Stimulated activated CD4-positive, alpha-beta T cell treated with anti-CD3 and anti-CD28 coated beads, Interleukin-1b, Interleukin-23, amount 100 ng/mL, for 1 hour (primary cell): Measurements from ENCODE around the gene NARF.
"Not testable (repeated sequence)": the region's sequence is repeated elsewhere in the genome, so short reads cannot be mapped to it uniquely, and the experiment has no call there.

Experiments used
- DNase-seq, 2 donors: peaks; one replicate each; pipeline ENCODE4 v3.0.0-alpha.2; 2020; ENCODE audit warnings: low read depth in 2 of 2

Gene NARF

DNA sequence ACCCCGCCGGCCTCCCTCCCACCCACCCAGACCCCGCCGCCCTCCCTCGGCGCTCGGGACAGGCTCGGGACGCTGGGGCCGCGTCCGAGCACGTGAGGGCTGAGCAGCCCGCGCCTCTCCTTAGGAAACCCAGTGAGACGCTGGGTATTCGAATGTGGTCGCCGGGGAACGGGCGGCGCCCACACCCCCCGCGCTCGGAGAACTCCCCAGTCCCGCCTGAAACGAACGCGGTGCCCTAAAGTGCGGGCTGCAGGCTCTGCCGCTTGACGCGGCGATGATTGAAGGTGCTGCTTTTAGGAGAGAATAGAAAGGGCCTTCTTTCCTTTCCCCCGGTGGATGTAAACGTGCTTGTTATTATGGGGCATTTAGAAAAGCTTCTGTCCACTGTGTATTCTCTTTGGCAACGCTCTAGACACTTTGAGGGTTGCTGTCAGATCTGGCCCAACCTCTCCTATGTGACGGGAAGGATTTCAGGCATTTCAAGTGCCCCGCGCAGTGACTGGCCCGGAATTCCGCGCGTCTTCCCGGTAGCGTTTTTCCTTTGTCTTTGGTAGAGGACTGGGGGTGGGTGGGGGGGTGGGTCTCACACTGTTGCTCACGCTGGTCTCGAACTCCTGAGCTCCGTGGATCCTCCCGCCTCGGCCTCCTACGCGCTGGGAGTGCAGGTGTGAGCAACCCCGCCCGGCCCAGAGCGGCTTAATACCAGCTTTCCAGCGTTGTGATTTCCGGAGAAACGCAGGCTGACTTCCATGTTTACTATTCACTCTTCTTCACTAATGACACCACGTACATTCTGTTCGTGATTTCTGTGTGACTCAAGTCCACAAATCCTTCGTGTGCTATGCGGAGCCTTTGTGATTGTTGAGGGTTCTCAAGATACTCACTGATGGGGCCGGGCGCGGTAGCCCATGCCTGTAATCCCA is 39.2 kb downstream of the NARF start:
- DNase-seq = no peak

DNA sequence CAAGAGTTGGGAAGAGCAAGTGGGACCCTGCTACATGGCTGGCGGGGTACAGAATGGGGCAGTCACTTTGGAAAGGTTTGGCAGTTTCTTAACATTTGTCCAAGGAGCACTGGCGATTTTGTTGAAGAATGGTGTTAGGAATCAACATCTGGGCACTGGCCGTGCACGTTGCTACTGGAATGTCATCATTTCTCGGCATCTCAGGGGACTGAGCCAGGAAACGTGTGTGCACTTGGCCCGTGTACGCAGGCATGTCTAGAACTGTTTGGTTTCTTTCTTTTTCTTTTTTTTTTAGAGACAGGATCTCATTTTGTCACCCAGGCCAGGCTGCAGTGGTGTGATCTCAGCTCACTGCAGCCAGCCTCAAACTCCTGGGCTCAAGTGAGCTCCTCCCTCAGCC is 43.7 kb downstream of the NARF start:
- DNase-seq = no peak

- no peak for DNase-seq
These were observed 44.7 kb downstream of the NARF start for GRCh38 chr17:82503094-82503727.

DNA sequence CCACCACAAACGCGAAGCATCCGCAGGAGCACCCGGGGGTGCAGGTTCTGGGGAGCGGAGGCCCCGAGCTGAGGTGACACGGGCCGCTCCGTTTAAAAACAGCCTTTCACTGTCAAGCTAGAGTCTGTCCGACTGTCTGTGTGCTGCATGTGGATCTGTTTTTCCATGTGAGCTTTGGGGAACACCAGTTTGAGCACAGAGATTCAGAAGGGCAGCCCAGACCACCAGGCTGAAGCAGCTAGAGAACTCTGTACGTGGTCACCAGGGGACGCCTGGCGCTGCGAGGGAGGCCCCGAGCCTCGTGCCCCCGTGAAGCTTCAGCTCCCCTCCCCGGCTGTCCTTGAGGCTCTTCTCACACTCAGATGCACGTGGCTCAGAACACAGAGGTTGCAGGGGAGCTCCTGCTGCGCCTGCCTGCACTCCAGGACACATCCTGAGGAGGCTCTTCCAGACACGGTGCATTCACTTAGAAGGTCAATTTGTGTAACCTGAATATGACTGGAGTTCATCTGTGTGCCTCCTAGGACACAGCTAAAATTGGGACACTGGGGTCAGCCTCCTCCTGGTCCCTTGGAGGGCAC is 45.3 kb downstream of the NARF start:
- no peak for DNase-seq

- DNase-seq = no peak
These were observed 46.8 kb downstream of the NARF start for GRCh38 chr17:82505296-82505695.

- not testable (repeated sequence) for DNase-seq
These were observed 47.9 kb downstream of the NARF start for GRCh38 chr17:82506402-82506801.

DNA sequence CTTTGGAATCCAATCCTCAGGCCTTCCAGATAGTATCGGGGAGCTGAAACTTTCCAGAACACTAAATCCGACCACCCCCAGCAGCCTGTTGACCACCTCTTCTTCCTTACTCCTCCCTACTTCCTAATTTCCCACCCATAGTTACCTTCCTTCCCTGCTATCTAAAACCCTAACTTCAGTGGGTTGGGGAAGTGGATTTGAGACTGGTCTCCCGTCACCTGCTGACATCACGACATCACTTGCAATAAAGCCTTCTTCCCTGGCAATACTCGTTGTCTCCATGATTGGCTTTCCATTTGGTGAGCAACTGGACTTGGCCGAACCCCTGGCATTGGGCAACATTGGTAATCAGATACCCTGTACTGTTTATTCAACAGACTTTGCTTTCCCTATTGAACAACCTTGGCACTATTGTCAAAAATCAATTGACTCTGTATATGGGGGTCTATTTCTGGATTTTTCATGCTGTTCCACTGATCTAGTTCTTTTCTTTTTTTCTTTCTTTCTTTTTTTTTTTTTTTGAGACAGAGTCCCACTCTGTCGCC is 49.2 kb downstream of the NARF start:
- no peak for DNase-seq

DNA sequence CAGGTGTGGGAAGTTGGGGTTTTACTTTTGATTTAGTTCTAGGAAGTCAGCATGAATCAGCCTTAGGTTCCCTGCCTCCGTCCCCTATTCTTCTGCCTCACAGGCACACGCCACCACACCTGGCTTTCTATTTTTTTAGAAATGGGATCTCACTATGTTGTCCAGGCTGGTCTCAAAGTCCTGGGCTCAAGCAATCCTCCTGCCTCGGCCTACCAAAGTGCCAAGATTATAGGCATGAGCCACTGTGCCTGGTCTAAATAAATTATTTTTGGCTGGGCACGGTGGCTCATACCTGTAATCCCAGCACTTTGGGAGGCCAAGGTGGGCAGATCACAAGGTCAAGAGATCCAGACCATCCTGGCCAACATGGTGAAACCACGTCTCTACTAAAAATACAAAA is 53.1 kb downstream of the NARF start:
- not testable (repeated sequence) for DNase-seq

GRCh38 chr17:82513864-82514263 is 55.3 kb downstream of the NARF start:
- not testable (repeated sequence) for DNase-seq

DNA sequence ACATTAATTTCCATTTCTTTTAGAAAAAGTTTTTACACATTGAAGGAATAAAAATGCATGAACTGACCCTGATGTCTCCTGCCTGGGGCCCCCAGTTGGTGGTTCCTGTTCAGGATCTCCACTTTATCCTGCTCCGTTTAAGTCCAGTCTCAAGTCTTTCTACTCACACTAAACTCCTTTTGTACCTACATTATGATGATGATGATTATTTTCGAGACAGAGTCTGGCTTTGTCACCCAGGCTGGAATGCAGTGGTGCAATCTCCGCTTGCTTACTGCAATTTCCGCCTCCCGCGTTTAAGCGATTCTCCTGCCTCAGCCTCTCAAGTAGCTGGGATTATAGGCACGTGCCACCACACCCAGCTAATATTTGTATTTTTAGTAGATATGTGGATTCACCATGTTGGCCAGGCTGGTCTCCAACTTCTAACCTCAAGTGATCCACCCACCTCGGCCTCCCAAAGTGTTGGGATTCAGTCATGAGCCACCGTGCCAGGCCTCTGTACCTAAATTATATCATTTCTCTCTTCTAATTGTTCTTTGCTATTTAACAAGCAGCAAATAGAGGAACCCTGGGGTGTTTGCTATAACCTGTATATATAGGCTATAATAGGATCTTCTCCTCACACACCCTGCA is 58.8 kb downstream of the NARF start:
- DNase-seq = no peak

DNA sequence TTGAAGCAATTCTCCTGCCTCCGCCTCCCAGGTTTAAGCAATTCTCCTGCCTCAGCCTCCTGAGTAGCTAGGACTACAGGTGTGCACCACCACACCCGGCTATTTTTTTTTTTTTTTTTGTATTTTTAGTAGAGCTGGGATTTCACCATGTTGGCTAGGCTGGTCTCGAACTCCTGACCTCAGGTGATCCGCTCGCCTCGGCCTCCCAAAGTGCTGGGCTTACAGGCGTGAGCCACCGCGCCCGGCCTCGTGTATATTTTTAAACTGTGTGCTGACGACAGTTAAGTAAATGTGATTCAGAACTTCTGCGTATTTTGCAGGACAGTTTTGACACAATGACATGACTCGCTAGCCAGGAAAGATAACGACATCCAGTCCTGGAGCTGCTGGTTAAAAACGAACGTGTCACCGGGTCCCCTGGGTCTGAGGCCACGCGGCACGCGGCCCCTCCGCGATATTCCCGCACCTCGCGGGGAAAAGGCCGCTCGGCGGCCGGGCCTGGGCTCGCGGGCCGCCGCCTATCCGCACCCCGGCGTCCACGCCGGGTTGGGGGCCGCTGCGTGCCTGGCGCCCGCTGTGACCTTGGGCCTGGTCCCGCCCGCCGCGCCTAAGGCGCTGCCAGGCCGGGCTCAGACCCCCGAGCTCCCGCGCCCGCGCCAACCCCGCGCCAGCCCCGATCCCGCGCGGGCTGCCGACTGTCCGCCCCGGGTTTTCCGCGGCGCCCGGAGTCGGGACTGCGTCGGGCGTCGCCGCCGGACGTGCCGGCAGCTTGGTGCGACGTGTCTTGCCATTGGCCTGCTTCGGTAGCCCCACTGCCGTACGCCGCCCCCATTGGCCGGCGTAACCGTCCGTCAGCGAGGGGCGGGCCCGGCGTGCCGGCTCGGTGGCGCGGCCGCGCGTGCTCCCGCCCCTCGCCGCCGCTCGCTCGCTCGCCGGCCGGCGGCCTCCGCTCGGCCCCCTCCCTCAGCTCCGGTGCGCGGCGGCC is 60.6 kb downstream of the NARF start, which contains the start of gene FOXK2:
Gene FOXK2 (plus strand): TSS at position 907 of the 985 bp plus-strand sequence. CDS start 157 bp downstream, outside the sequence.
- DNase-seq = peak; percentile 88 to 89

DNA sequence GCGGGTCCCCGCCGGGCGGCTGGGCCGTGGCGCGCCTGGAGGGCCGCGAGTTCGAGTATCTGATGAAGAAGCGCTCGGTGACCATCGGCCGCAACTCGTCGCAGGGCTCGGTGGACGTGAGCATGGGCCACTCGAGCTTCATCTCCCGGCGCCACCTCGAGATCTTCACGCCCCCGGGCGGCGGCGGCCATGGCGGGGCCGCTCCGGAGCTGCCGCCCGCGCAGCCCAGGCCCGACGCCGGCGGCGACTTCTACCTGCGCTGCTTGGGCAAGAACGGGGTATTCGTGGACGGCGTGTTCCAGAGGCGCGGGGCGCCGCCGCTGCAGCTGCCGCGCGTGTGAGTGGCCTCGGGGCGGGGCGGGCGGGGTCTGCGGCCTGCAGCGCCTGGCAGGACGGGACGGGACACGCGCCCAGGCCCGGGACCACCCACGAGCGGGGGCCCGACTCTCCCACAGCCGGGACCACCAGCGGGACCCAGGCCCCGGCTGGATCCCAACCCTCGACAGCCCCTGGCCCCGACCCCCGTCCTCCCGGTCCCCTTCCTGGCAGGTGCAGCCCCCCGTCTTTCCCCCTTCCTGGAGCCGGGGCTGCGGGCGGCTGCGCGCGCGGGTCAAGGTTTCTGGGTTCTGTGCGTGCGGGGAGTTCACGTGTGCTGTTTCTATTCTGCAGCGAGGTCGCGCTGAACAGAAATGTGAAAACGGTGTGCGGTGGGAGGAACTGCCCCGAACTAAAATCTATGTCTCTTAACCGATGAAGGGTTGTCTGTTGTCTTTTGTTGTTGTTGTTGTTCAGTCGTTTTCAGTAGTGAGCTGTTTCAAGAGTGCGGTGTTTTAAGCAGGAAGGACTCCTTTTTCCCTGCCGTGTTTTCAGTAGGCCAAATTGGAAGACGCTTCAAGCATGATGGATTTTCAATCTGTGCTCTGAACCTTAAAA is 61.7 kb downstream of the NARF start:
- no peak for DNase-seq

DNA sequence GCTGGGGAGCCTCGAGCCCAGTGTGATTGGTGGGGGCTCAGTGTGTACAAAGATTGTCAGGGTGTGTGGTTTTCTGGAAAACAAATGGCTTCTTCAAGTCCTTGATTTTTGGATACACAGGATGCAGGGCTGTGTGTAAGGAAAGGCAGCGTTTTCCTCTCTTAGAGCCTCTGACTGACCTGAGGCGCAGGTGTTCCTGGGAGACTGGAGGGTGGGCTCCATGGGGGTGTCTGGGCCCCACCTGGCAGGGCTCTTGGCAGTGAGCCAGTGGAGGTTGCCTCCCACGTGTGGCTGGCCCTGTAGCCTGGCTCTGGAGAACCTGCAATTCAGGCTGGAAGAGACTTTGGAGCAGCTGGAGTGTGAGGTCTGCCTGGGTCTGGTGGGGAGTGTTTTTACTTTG is 66.0 kb downstream of the NARF start:
- DNase-seq = no peak

DNA sequence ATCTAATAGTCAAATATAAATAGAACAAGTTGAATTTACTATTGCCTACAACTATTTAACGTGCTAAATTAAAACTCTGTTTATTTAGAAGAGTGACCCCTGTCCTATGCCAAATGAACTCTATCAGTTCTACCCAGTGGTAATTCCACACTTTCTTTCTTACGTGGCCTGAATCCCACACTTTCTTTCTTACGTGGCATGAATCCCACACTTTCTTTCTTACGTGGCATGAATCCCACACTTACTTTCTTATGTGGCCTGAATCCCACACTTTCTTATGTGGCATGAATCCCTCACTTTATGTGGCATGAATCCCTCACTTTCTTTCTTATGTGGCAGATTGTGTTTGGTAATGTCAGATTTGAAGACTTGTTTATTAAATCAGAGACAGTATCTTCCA is 67.2 kb downstream of the NARF start:
- DNase-seq = no peak

GRCh38 chr17:82527898-82528297 is 69.4 kb downstream of the NARF start:
- no peak for DNase-seq

DNA sequence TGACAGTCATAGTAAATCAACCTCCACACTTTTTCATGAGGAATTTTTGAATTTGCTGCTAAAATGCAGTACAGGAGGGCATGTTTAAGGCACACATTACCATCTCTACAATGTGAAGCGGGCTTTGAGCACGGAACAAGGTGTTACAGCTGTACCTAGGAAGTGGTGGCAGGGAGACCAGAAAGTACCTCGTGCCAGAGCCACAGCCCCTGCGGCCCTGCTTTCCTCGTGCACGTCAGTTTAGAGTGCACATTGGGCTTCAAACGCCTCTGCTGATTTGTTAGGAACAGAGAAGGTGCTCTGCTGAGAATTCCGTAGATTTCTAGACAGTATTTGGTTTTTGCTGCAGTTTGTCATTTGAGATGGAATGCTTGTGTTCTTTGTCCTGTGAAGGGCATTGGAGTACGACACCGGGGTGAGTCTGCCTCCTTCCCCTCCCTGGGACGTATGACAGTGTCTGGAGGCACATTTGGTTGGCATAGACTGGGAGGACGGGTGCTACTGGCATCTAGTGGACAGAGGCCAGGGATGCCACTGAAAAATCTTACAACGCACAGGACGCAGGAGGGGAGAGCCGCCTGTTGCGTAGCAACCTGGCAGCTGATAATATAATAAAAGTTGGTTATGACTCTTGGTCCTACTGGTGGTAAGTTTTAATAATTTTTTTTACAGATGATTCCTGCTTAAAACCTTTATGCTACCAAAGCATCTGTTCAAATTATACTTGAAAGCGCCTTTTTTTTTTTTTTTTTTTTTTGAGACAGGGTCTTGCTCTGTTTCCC is 70.1 kb downstream of the NARF start:
- DNase-seq = no peak

- no peak for DNase-seq
These were observed 71.4 kb downstream of the NARF start for GRCh38 chr17:82529914-82530300.

DNA sequence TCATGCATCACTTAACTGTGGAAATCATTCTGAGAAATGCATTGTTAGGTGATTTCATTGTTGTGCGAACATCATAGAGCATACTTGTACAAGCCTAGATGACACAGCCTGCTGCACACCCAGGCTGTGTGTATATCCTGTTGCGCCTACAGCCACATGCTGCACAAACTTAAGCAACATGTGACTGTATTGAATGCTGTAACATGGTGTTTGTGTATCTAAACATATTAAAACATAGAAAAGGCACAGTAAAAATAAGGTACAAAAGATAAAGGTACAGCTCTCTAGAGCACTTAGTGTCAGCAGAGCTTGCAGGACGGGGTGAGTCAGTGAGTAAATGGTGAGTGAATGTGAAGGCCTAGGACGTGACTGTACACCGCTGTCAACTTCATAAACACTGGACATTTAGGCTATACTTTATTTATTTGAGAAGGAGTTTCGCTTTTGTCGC is 72.9 kb downstream of the NARF start:
- no peak for DNase-seq

- DNase-seq = no peak
These were observed 75.9 kb downstream of the NARF start for GRCh38 chr17:82534401-82534812.
